Measurements from ENCODE around the gene RETSAT.
"Not testable (repeated sequence)": the region's sequence is repeated elsewhere in the genome, so short reads cannot be mapped to it uniquely, and the experiment has no call there.

RETSAT gene

GRCh38 chr2:85354286-85355072 is at the start of gene RETSAT, which contains the start of gene ELMOD3:
RETSAT (minus strand) TSS chr2:85354528; CDS start chr2:85354507, 21 bp downstream.
ELMOD3 (plus strand) TSS chr2:85354769; CDS start chr2:85357199, 2,430 bp downstream.
- DNase-seq, result peak; percentile 95

- DNase-seq, result no peak
These were observed 47.5 kb upstream of the RETSAT start for GRCh38 chr2:85401844-85402243.

GRCh38 chr2:85401464-85401805 is 47.1 kb upstream of the RETSAT start:
- no peak for DNase-seq

- no peak for DNase-seq
These were observed 46.5 kb upstream of the RETSAT start for GRCh38 chr2:85400541-85401463.

GRCh38 chr2:85400023-85400422 is 45.7 kb upstream of the RETSAT start:
- no peak for DNase-seq

- DNase-seq, result no peak
These were observed 44.8 kb upstream of the RETSAT start for GRCh38 chr2:85399183-85399455.

GRCh38 chr2:85398426-85399182 is 44.3 kb upstream of the RETSAT start:
- no peak for DNase-seq

- no peak for DNase-seq
These were observed 43.6 kb upstream of the RETSAT start for GRCh38 chr2:85397925-85398331.

- no peak for DNase-seq
These were observed 42.5 kb upstream of the RETSAT start for GRCh38 chr2:85396531-85397470.

- no peak for DNase-seq
These were observed 41.7 kb upstream of the RETSAT start for GRCh38 chr2:85395912-85396475.

GRCh38 chr2:85394976-85395375 is 40.6 kb upstream of the RETSAT start:
- DNase-seq, result no peak

GRCh38 chr2:85394261-85394681 is 39.9 kb upstream of the RETSAT start:
- DNase-seq, result no peak

- DNase-seq, result no peak
These were observed 39.5 kb upstream of the RETSAT start for GRCh38 chr2:85393836-85394235.

GRCh38 chr2:85390941-85391669 is 36.8 kb upstream of the RETSAT start:
- DNase-seq, result peak; percentile 89

GRCh38 chr2:85388878-85389538 is 34.7 kb upstream of the RETSAT start:
- DNase-seq, result no peak

GRCh38 chr2:85387754-85388153 is 33.4 kb upstream of the RETSAT start:
- DNase-seq, result no peak

- no peak for DNase-seq
These were observed 31.4 kb upstream of the RETSAT start for GRCh38 chr2:85385746-85386145.

GRCh38 chr2:85383850-85384249 is 29.5 kb upstream of the RETSAT start:
- DNase-seq, result no peak

- DNase-seq, result not testable (repeated sequence)
These were observed 28.8 kb upstream of the RETSAT start for GRCh38 chr2:85383151-85383550.

GRCh38 chr2:85380048-85380447 is 25.7 kb upstream of the RETSAT start:
- no peak for DNase-seq

- no peak for DNase-seq
These were observed 23.9 kb upstream of the RETSAT start for GRCh38 chr2:85378257-85378656.

All from activated CD8-positive, alpha-beta memory T cell treated with anti-CD3 and anti-CD28 coated beads for 24 hours (primary cell).